ENCODE measurements around the gene MORC2. TPM values are rescaled to one million over a fixed set of nuclear protein-coding genes. Genes with fewer than 3 reads are reported as not detected.

MORC2 gene
- polyA plus RNA-seq, 1 donor (not counting 4 experiments of a cell fraction or from before 2014, with no cell fraction given): 14.1 TPM

DNA sequence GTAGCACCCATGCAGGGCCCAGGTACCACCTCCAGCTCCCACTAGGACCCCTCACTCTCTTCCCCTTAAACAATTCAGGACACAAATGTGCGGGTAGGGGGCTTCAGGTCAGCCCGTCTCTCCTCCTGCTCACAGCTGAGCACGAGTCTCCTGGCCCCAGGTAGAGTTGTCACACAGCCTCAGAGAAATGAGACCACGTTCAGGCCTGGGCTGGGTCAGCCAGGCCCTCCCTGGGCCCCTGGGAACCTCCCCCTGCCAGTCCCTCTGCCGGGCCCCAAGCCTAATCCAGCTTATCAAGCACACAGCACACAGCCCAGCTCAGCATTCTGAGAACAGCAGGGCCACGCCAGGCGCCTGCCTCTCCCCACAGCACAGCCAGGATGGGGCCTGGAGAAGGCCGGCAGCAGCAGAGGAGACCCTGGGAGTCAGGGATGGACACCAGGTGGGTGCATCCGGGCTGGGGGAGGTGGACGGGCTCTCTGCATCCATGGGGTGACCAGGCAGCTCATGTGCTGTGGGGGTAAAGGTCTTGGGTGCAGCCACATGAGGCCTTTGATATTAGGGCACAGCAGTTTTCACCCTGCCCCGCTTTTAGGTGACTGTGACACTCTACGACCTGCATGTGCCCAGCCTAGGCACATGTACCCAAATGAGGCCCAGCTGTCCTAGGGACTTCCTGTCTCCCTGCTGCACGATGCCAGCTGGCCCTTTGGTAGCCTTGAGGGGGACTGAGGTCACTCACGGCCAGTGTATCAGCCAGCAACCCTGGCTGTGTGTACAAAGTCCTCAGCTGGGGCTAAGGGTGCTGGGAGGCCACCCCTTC lies 87.0 kb downstream of the MORC2 start:
- TF ChIP-seq, protein P1, sequence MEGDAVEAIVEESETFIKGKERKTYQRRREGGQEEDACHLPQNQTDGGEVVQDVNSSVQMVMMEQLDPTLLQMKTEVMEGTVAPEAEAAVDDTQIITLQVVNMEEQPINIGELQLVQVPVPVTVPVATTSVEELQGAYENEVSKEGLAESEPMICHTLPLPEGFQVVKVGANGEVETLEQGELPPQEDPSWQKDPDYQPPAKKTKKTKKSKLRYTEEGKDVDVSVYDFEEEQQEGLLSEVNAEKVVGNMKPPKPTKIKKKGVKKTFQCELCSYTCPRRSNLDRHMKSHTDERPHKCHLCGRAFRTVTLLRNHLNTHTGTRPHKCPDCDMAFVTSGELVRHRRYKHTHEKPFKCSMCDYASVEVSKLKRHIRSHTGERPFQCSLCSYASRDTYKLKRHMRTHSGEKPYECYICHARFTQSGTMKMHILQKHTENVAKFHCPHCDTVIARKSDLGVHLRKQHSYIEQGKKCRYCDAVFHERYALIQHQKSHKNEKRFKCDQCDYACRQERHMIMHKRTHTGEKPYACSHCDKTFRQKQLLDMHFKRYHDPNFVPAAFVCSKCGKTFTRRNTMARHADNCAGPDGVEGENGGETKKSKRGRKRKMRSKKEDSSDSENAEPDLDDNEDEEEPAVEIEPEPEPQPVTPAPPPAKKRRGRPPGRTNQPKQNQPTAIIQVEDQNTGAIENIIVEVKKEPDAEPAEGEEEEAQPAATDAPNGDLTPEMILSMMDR (optimal IDR thresholded peaks at IDR 0.05 in 1 of 3, IDR thresholded peaks at IDR 0.05 in 1 of 3, conservative IDR thresholded peaks at IDR 0.05 in 1 of 3; ENCODE audit: extremely low read depth in 1 of 3, insufficient read depth in 2 of 3, low read length in 3 of 3): no peak
- H2AFZ ChIP-seq (ENCODE audit: control insufficient read depth, low read length): no peak overlapping the region
- no peak for DNase-seq (ENCODE audit: low read depth, low spot score)
- no peaks in the 10 kb centered on the region for H3K9me1 ChIP-seq (ENCODE audit: control insufficient read depth, extremely low read depth, insufficient read depth, low read length)
- dilution Hi-C loops (cut with MboI; ENCODE audit: extremely low pct_ligation_motif_present, low sequenced_read_pairs): no loop called here
- H3K27me3 ChIP-seq (ENCODE audit: control insufficient read depth, extremely low read depth, insufficient read depth, low read length): no peaks in the 10 kb centered on the region
- no peaks in the 10 kb centered on the region for H3K79me2 ChIP-seq (ENCODE audit: control insufficient read depth, insufficient read depth, low read length)
- H3K9me3 ChIP-seq (ENCODE audit: control insufficient read depth, low read depth, low read length): no peaks in the 10 kb centered on the region
- no peak overlapping the region for H3K4me2 ChIP-seq (ENCODE audit: control insufficient read depth, extremely low read depth, insufficient read depth, low read depth, low read length)
- H4K20me1 ChIP-seq (ENCODE audit: control insufficient read depth, extremely low read depth, insufficient read depth, low read length): no peaks in the 10 kb centered on the region
- H3K36me3 ChIP-seq (ENCODE audit: control insufficient read depth in 2 of 2, extremely low read depth in 1 of 2, insufficient read depth in 2 of 2, low read length in 2 of 2): peaks cover 0 to 2% of the 10 kb centered on the region in 2 experiments
- FAIRE-seq: no peak
- H3K9ac ChIP-seq (ENCODE audit: control insufficient read depth, extremely low read depth, insufficient read depth, low read length): no peak overlapping the region
- H3K4me3 ChIP-seq (ENCODE audit: control insufficient read depth in 2 of 3, extremely low read depth in 1 of 3, insufficient read depth in 2 of 3, low read depth in 1 of 3, low read length in 3 of 3): no peak overlapping the region
- H3K27ac ChIP-seq (ENCODE audit: control insufficient read depth, insufficient read depth, low read length): no peak overlapping the region
- H3K4me1 ChIP-seq (ENCODE audit: control insufficient read depth, extremely low read depth, insufficient read depth, low read length): no peaks in the 10 kb centered on the region

DNA sequence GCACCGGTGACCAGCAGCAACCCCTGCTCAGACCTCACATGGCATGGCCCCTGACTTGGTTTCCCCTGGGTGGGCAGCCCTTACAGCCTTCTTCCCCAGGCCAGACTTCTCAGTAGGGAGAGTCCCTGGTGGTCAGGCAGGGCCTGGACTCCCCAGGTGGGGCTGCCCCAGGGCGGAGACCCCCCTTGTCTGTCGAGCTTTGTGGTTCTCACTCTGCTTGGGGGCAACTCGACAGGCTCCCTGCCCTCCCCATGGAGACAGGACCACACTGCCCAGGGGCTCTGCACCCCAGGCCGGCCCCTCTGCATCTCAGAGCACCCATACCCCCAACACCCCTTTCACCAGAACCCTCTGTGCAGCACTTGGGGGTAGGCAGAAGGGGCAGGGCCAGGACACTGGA lies 87.7 kb downstream of the MORC2 start:
- DNase-seq (ENCODE audit: low read depth, low spot score): no peak
- no peaks in the 10 kb centered on the region for H3K9me3 ChIP-seq (ENCODE audit: control insufficient read depth, low read depth, low read length)
- H3K4me3 ChIP-seq (ENCODE audit: control insufficient read depth in 2 of 3, extremely low read depth in 1 of 3, insufficient read depth in 2 of 3, low read depth in 1 of 3, low read length in 3 of 3): no peak overlapping the region
- no peak for FAIRE-seq
- no peaks in the 10 kb centered on the region for H4K20me1 ChIP-seq (ENCODE audit: control insufficient read depth, extremely low read depth, insufficient read depth, low read length)
- no peaks in the 10 kb centered on the region for H3K9me1 ChIP-seq (ENCODE audit: control insufficient read depth, extremely low read depth, insufficient read depth, low read length)
- H3K27me3 ChIP-seq (ENCODE audit: control insufficient read depth, extremely low read depth, insufficient read depth, low read length): no peaks in the 10 kb centered on the region
- no peaks in the 10 kb centered on the region for H3K4me1 ChIP-seq (ENCODE audit: control insufficient read depth, extremely low read depth, insufficient read depth, low read length)
- no peak overlapping the region for H3K27ac ChIP-seq (ENCODE audit: control insufficient read depth, insufficient read depth, low read length)
- no peak for TF ChIP-seq EZH2 (IDR thresholded peaks at IDR 0.05; ENCODE audit: low read length)
- TF ChIP-seq, protein P1 (optimal IDR thresholded peaks at IDR 0.05 in 1 of 3, IDR thresholded peaks at IDR 0.05 in 1 of 3, conservative IDR thresholded peaks at IDR 0.05 in 1 of 3; ENCODE audit: extremely low read depth in 1 of 3, insufficient read depth in 2 of 3, low read length in 3 of 3): no peak
- no peak overlapping the region for H3K4me2 ChIP-seq (ENCODE audit: control insufficient read depth, extremely low read depth, insufficient read depth, low read depth, low read length)
- H2AFZ ChIP-seq (ENCODE audit: control insufficient read depth, low read length): no peak overlapping the region
- no peak overlapping the region for H3K9ac ChIP-seq (ENCODE audit: control insufficient read depth, extremely low read depth, insufficient read depth, low read length)
- H3K79me2 ChIP-seq (ENCODE audit: control insufficient read depth, insufficient read depth, low read length): no peaks in the 10 kb centered on the region
- dilution Hi-C loops (cut with MboI; ENCODE audit: extremely low pct_ligation_motif_present, low sequenced_read_pairs): no loop called here
- peaks cover 0 to 2% of the 10 kb centered on the region in 2 experiments for H3K36me3 ChIP-seq (ENCODE audit: control insufficient read depth in 2 of 2, extremely low read depth in 1 of 2, insufficient read depth in 2 of 2, low read length in 2 of 2)
